NCI-H2171 treated with DMSO at 0.1 percent for 48 hours (cell line): Measurements from ENCODE around the gene CDK6.

Experiments
- DNase-seq: peaks from one replicate; lab custom pipeline; 2025; lab: John Stamatoyannopoulos, UW

Gene CDK6

GRCh38 chr7:92736870-92737269 is 99.5 kb downstream of the CDK6 start:
- DNase-seq = no peak

GRCh38 chr7:92735707-92736106 is 100.7 kb downstream of the CDK6 start:
- no peak for DNase-seq

- DNase-seq = no peak
Measured at GRCh38 chr7:92732316-92733036, 103.9 kb downstream of the CDK6 start.

- no peak for DNase-seq
Measured at GRCh38 chr7:92731335-92732063, 104.9 kb downstream of the CDK6 start.

GRCh38 chr7:92730808-92731207 is 105.6 kb downstream of the CDK6 start:
- no peak for DNase-seq

GRCh38 chr7:92729751-92730150 is 106.6 kb downstream of the CDK6 start:
- DNase-seq = no peak

GRCh38 chr7:92729172-92729571 is 107.2 kb downstream of the CDK6 start:
- DNase-seq = no peak

GRCh38 chr7:92727755-92728154 is 108.6 kb downstream of the CDK6 start:
- DNase-seq = no peak

- no peak for DNase-seq
Measured at GRCh38 chr7:92725161-92725925, 111.0 kb downstream of the CDK6 start.

GRCh38 chr7:92723943-92724342 is 112.4 kb downstream of the CDK6 start:
- no peak for DNase-seq

- no peak for DNase-seq
Measured at GRCh38 chr7:92723205-92723604, 113.2 kb downstream of the CDK6 start.

GRCh38 chr7:92722541-92722940 is 113.8 kb downstream of the CDK6 start:
- DNase-seq = no peak

- peak; percentile 2 for DNase-seq
Measured at GRCh38 chr7:92720604-92721350, 115.6 kb downstream of the CDK6 start.

- no peak for DNase-seq
Measured at GRCh38 chr7:92717993-92718716, 118.2 kb downstream of the CDK6 start.

- DNase-seq = no peak
Measured at GRCh38 chr7:92717623-92717992, 118.8 kb downstream of the CDK6 start.

GRCh38 chr7:92716825-92717580 is 119.4 kb downstream of the CDK6 start:
- no peak for DNase-seq

GRCh38 chr7:92715963-92716362 is 120.4 kb downstream of the CDK6 start:
- DNase-seq = no peak

- DNase-seq = no peak
Measured at GRCh38 chr7:92714767-92715166, 121.6 kb downstream of the CDK6 start.

GRCh38 chr7:92714280-92714679 is 122.1 kb downstream of the CDK6 start:
- no peak for DNase-seq

- no peak for DNase-seq
Measured at GRCh38 chr7:92709912-92710311, 126.5 kb downstream of the CDK6 start.

- DNase-seq = no peak
Measured at GRCh38 chr7:92709150-92709549, 127.2 kb downstream of the CDK6 start.
